Measurements from ENCODE around the gene USP3. TPM values are rescaled to one million over a fixed set of nuclear protein-coding genes. Genes with fewer than 3 reads are reported as not detected.

USP3 gene
- total and polyA plus RNA-seq, 2 of the 4 experiments (the other 2 are of a cell fraction): 17.3 to 52.3 TPM

- Histone ChIP-seq H3K4me3 (ENCODE audit: insufficient read depth, low read depth, low read length) (no peak overlapping the region), H3K14ac (replicated peaks; ENCODE audit: low read depth, low read length) (no peak overlapping the region), H2AFZ (replicated peaks; ENCODE audit: low read length, poor library complexity) (no peak overlapping the region), H2BK120ac (ENCODE audit: low read depth, low read length) (no peak overlapping the region), H3K27ac (ENCODE audit: insufficient read depth, low read length) (no peak overlapping the region), H3K9me3 (ENCODE audit: control insufficient read depth, insufficient read depth, low read length) (no peaks in the 10 kb centered on the region), H3K36me3 (ENCODE audit: control insufficient read depth, insufficient read depth, low read length) (peaks cover 13% of the 10 kb centered on the region), H2AK9ac (replicated peaks; ENCODE audit: low read depth, low read length, poor library complexity) (no peak overlapping the region), H3K4me2 (ENCODE audit: low read depth, low read length) (no peak overlapping the region), H4K91ac (ENCODE audit: insufficient read depth, low read depth, low read length) (no peak overlapping the region), H4K20me1 (ENCODE audit: insufficient read depth, low read length) (0 out of 2 replicates have a peak, but pooled peaks cover 2% of the 10 kb centered on the region), H4K5ac (ENCODE audit: low read depth, low read length) (no peak overlapping the region), H3K9ac (ENCODE audit: low read depth, low read length) (no peak overlapping the region), H3K18ac (ENCODE audit: low read depth, low read length) (no peak overlapping the region), H3K9me1 (ENCODE audit: insufficient read depth, low read length) (0 out of 2 replicates have a peak, but pooled peaks cover 5% of the 10 kb centered on the region), H3K79me1 (ENCODE audit: low read depth in 1 of 2, low read length in 2 of 2) (peaks cover 0 to 7% of the 10 kb centered on the region in 2 experiments; a peak in 2 of 4 replicates), H3K23ac (ENCODE audit: low read depth, low read length) (no peak overlapping the region), H2BK15ac (ENCODE audit: low read depth, low read length) (no peak overlapping the region), H4K8ac (ENCODE audit: low read depth in 2 of 2, low read length in 2 of 2) (no peak overlapping the region), H3K4ac (ENCODE audit: low read depth, low read length) (no peak overlapping the region), H3K27me3 (ENCODE audit: control insufficient read depth, insufficient read depth, low read length) (no peaks in the 10 kb centered on the region), H3K56ac (ENCODE audit: extremely low read depth, insufficient read depth, low read length) (no peak overlapping the region), H2AK5ac (ENCODE audit: low read depth, low read length) (no peak overlapping the region), H2BK5ac (ENCODE audit: low read depth, low read length, poor library complexity, severe bottlenecking) (no peak overlapping the region), H3K4me1 (ENCODE audit: control insufficient read depth, insufficient read depth, low read length) (peaks cover 10% of the 10 kb centered on the region), H2BK20ac (ENCODE audit: low read depth, low read length) (no peak overlapping the region)
- DNase-seq (no peak), ATAC-seq (ENCODE audit: low read depth) (no peak)
- TF ChIP-seq BHLHE40 (IDR thresholded peaks at IDR 0.05; ENCODE audit: low read depth, low read length) (no peak), MXI1 (IDR thresholded peaks at IDR 0.05; ENCODE audit: borderline replicate concordance, low read depth, low read length) (no peak), CTCF (conservative IDR thresholded peaks at IDR 0.05; ENCODE audit: low read depth, low read length) (no peak), CHD1 (IDR thresholded peaks at IDR 0.05; ENCODE audit: low read depth, low read length) (no peak), FOS (IDR thresholded peaks at IDR 0.05; ENCODE audit: low read depth, low read length) (no peak), NFE2L2 (IDR thresholded peaks at IDR 0.05; ENCODE audit: low read depth, low read length) (no peak), SMC3 (IDR thresholded peaks at IDR 0.05; ENCODE audit: low read depth, low read length) (no peak), MAFK (IDR thresholded peaks at IDR 0.05; ENCODE audit: low read depth, low read length) (no peak), MAZ (IDR thresholded peaks at IDR 0.05; ENCODE audit: borderline replicate concordance, low read depth, low read length) (no peak), USF2 (IDR thresholded peaks at IDR 0.05; ENCODE audit: low read depth, low read length) (no peak), CEBPB (IDR thresholded peaks at IDR 0.05; ENCODE audit: low read depth, low read length) (no peak), RFX5 (IDR thresholded peaks at IDR 0.05; ENCODE audit: low read depth, low read length) (no peak), POLR2A (IDR thresholded peaks at IDR 0.05; ENCODE audit: low read depth, low read length) (no peak), RAD21 (IDR thresholded peaks at IDR 0.05; ENCODE audit: low read length) (no peak), RCOR1 (IDR thresholded peaks at IDR 0.05; ENCODE audit: insufficient replicate concordance, low read length) (no peak)
- TF ChIP-seq, protein P1, sequence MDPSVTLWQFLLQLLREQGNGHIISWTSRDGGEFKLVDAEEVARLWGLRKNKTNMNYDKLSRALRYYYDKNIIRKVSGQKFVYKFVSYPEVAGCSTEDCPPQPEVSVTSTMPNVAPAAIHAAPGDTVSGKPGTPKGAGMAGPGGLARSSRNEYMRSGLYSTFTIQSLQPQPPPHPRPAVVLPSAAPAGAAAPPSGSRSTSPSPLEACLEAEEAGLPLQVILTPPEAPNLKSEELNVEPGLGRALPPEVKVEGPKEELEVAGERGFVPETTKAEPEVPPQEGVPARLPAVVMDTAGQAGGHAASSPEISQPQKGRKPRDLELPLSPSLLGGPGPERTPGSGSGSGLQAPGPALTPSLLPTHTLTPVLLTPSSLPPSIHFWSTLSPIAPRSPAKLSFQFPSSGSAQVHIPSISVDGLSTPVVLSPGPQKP (IDR thresholded peaks at IDR 0.05; ENCODE audit: borderline replicate concordance, low read depth, low read length): no peak
- no CpG with 5 or more reads among the region's 2 CpGs for WGBS, 2 experiments (ENCODE audit: extremely low coverage in 2 of 2, insufficient read length in 1 of 2)
- ChIA-PET CTCF (interaction anchor here (1.2 kb wide), 1 partner anchor 36 kb away, joined by 3 read pairs; no protein-coding TSS in a partner anchor), POLR2A (ENCODE audit: unreplicated experiment) (no interaction called here)
- intact Hi-C loops (cut with micrococcal nuclease) (no loop called here), in situ Hi-C loops (cut with MboI; ENCODE audit: low sequenced_read_pairs) (no loop called here), dilution Hi-C loops (cut with HindIII; ENCODE audit: low sequenced_read_pairs, unreplicated experiment) (no loop called here)
- no TSS peak for BruUV-seq (replicated peaks)
Measured at GRCh38 chr15:63604281-63604680, 99.9 kb downstream of the USP3 start.
